GM21367 (cell line): ENCODE data around the gene SYTL5.

Experiments used
- ATAC-seq: cut with Tn5 transposase; IDR thresholded peaks from one replicate; pipeline ENCODE4 v1.9.1; 2021; ENCODE audit not compliant: unreplicated experiment

The SYTL5 gene

DNA sequence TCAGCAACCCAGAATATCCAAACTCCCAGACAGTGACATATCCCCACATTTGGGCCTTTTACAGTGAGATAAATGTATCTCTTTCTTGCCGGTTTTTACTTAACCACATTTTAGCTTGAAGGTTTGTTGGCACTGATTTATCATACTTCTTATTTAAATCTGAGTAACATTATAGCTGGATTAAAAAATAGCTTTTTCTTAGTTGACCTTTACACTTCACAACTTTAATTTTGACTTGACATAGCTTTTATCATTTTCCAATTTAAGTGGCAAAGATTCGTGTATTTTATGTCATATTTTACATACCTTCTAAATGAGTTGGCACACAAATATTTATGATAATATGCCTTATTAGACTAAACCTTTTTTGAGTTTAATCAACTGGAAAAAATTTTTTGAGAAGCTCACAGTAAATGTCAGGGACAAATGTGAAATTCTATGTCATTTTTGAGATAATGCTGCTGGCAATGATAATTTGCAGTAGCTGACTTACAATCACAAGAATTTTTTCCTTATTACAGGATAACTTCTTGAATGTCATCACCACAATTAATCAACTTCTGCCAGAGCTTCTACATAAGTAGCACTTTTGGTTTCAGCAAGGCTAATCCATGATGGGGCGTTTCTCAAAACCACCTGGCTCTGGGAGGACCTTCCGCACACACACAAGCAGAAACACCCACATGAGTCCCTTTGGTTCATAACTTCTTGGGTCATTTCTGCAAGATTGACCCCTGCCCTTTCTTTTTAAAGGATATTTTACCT, 80.3 kb downstream of the SYTL5 start:
- no peak for ATAC-seq

DNA sequence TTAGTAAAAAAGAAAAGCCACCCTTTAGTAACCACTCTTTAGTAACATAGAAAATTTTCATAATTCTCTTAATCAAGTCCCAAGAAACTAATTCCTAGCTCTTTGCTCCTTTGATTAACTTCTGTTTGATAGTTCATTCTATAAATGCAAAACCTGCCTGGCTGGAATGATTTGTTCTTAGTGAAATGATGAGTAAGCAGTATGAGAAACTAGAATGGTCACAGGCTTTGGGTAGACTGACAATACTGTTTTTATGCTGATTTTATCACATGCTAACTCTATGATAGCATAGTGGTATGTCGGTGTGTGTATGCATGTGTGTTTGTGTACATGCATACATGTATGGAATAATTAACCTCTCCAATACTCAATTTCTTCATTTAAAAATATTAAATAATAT, 81.2 kb downstream of the SYTL5 start:
- no peak for ATAC-seq

DNA sequence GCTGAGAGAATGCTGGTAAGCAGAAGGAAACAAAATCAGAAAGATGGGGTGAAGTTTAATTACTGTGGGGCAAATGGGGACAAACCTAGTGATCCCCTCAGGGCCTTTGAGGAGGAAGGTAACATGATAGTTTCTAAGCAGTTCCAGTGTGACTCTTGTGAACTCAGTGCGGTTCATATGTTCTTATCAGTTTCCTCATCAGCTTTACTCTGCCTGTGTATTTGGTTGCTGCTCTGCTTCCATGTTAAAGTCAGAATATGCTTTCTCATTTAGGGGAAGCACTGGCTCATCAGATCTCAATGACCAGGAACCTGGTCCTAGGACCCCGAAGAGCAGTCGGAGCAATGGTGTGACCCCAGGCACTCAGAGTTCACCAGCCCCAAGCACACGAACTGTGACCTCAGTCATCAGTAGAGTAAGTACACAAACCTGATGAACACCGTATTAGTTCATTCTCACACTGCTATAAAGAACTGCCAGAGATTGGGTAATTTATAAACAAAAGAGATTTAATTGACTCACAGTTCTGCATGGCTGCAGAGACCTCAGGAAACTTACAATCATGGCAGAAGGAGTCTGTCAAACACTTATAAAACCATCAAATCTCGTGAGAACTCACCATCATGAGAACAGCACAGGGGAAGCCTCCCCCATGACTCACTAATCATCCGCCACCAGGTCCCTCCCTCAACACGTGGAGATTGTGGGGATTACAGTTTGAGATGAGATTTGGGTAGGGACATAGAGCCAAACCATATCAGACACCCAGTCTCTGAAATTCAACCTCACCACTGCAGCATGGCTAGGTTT, 83.0 kb downstream of the SYTL5 start:
- ATAC-seq: no peak

DNA sequence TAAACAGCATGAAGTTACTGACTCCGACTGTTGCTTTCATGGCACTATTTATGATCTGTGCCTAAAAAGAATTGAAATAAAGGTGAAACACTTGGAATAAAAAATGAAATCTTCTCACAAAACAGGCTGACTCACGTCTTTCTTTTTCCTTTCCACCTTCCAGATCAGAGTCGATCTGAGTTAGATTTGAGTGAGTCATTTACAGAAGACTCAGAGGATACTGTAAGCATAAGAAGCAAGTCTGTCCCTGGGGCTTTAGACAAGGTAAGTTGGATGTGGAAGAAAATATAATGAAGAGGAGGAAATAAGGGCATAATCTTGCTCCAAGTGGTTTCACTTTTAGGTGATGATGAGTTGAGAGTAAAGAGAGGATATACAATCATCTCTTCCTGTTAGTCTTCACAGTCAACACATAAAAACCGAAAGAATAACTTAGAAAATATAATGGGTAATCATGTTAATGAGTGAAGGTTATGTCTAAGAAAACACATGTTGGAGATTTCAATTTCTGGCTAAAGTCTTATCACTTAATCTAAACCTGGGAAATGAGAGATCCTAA, 89.7 kb downstream of the SYTL5 start:
- no peak for ATAC-seq

DNA sequence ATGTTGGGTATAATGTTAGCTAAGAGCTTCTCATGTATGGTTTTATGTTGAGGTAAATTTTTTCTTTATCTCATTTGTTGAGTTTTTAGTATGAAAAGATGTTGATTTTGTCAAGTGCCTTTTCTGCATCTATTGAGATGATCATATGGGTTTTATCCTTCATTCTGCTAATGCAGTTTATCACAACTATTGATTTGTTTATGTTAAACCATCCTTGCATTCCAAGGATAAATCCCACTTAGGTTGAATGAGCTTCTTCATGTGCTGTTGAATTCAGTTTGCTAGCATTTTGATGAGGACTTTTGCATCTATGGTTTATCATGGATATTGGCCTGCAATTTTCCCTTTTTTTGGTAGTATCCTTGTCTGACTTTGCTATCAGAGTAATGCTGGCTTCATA, 93.3 kb downstream of the SYTL5 start:
- no peak for ATAC-seq

DNA sequence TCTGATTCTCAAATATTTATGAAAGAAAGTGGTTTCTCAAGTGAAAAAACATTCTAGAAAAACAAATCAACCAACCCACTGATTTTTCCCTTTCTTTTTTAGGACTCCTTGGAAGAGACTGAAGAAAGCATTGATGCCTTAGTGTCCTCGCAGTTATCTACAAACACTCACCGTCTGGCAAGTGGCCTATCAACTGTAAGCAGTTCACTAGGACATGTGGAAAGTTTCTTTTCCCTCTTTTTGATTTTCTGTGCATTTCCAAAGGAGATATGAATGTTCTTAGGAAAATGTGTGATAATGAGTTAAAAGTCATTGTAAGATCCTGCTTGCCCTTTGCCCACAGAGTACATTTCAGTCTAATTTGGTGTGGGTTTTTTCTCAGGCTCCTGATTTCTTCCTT, 95.9 kb downstream of the SYTL5 start:
- ATAC-seq: no peak

DNA sequence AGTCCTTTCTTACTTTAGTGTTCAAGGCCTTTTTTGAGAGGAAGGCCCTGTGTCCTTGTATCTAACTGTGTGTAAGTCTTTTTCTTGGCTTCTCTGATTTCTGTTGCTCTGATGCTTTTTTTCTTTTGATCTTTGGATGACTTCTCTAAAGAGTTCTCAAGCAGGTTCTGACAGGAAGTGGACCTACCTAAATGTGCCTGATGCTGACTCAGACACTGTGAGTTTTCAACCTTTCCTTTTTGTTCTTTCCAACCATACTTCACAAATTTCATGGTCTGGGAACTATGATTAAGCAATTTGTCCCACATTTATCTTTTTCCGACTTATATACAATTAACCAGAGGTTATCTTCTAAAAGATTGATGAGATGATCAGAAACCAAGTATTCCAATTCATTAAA, 96.5 kb downstream of the SYTL5 start:
- ATAC-seq: no peak

DNA sequence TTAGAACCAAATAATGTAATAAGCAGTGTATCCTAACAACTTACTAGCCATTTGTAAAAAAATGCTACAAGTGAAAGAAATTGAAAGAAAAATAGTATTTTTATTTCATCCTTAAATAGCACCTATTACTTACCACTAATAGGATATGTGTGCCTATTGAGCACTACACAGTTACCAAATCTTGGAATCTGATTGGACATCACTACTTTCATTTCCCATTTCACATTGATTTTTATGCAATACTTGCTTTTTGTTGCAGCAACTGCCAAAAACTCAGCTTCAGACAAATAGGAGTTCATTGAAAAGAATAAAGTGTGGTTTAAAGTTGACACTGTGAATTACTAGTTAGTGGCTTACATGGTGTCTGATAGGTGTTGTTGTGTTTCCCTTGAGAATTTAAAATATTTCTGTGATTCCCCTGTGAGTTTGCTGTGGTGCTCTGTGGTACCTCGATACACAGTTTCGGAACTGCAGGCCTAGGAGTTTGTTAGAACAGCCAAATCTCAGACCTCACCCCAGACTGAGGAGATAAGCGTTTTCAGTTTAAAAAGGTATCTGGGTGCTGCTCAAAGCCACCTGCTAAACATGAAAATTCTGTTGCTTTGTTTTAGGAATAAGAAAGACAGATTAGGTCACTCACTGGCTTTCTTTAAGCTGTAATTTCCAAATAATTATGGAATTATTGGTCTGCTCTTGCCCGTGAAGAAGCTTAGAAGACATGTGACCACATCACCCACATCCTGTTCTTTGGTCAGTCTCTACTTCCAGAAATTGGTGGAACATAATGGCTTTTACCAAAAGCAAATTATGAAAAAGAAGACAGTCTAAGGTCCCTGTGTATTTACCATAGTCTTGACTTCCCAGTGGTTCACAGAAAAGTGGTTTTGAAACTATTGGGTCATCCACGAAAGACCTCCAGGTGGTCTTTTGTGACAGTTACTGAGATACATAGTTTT, 97.8 kb downstream of the SYTL5 start:
- ATAC-seq: peak; percentile 81

DNA sequence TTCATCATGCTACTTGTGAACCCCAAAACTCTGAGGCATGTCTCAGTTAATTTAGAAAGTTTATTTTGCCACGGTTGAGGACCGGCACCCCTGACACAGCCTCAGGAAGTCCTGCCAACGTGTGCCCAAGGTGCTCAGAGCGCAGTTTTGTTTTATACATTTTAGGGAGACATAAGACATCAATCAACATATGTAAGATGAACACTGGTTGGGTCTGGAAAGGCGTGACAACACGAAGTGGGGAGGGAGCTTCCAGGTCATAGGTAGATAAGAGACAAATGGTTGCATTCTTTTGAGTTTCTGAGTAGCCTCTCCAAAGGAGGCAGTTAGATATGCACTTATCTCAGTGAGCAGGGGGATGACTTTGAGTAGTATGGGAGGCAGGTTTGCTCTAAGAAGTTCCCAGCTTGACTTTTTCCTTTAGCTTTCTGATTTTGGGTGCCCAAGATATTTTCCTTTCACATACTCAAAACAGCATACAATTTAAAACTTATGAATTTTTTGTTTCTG, 98.9 kb downstream of the SYTL5 start:
- no peak for ATAC-seq

DNA sequence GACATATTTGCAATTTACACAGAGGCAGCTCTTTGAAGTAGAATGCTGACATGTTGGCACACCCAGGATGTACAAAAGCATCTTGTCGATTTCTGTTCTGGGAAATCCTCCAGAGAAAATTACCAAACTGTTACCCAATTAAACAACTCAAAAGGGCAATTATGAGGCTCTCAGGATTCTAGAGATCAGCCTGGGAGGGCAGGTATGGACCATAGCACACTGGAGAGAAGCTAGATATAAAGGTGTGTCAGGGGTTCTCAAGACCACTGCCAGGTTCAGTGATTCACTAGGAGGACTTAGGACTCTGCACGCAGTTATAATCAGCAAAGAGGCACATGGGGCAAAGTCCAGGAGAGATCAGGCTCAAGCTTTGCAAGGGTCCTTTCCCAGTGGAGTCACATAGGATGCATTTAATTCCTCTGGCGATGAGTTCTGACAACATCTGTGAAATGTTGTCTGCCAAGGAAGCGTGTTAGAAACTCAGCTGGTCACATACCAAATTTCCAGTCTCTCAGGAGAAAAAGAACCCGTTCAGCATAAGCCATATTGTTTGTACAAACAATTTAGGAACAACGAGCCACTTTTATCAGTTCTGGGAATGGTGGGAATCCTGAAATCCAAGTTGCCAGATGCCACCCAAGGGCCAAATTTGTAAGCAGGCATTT, 100.8 kb downstream of the SYTL5 start:
- no peak for ATAC-seq

DNA sequence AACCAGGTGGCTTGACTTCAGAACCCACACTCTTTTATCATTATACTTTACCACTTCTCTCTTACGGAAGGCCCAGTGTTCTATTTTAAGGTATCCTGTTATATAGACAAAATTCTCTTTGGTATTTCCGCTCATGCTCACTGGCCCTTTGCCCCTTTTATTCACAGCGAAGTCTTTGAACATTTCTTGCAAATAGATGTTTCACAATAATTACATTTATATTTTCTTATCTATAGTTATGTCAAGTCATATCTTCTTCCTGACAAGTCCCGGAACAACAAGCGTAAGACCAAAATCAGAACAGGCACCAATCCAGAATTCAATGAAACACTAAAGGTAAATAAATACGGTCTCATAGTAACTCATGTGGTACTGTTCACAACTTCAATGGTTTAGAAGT, 102.0 kb downstream of the SYTL5 start:
- ATAC-seq: no peak

DNA sequence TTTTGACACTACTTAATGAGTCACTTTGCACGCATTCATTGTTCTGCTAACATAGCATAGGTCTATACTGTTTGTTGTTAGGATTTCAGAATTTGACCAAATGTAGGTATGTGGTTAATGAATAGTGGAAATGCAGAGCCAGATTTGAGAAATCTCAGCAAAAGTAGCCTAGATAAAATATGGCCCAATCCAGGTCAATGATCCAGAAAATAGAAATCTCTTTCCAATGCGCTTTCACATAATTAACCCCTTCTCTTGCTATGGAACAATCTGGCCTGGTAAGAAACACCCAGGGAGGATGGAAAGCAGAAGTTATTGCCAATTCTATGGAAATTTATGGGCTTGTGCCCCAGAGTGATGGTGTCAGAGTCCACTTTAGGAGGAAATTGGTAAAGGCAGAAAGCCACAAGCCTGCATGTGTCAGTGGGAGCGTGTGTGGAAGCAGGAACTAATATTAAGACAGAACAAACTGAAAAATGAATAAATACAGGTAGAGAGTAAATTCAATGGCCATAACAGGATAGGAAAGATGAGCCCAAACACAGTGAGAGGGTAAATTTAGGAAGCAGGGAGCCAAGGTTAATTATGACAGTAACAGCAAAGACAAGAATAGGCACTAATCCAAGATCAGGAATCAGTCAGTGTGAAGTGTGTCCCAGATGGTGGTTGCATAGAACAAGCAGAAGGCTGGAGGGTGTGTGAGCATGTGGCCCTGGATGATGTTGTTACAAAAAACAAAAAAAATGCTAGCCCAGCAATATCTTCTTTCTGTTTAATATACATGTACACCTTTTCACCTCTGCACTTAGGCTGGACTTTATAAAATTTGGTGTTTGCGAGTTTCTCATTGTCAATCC, 102.9 kb downstream of the SYTL5 start:
- ATAC-seq: no peak

DNA sequence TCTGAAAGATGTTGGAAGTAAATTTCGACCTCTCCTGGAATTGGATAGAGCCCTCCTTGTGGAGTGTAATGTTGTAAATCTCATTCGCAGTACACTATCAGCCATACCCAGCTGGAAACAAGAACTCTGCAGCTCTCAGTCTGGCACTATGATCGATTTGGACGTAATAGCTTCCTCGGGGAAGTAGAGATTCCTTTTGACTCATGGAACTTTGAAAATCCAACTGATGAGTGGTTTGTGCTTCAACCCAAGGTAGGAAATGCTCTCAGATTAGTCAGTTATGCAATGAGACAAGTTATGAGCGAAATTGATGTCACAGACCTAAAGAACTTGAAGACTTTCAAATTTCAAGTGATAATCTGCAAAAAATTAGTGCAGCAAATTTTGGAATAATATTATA, 103.9 kb downstream of the SYTL5 start:
- no peak for ATAC-seq

DNA sequence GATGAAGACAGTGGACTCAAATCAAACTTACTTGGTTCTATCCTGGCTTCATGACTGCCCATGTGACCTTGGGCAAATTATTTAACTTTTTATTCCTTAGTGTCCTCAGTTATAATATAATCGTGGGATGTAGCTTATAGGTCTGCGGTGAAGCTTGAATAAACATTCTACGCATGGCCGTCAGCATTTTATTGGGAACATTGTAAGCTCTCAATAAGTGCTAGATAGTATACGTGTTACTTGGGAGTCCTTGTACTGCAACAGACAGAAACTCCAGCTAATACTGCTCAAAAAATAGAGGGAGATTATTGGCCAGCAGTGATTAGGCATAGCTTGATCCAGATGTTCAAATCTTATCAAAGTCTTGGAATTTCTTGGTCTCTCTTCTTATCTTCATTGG, 104.8 kb downstream of the SYTL5 start:
- ATAC-seq: no peak

DNA sequence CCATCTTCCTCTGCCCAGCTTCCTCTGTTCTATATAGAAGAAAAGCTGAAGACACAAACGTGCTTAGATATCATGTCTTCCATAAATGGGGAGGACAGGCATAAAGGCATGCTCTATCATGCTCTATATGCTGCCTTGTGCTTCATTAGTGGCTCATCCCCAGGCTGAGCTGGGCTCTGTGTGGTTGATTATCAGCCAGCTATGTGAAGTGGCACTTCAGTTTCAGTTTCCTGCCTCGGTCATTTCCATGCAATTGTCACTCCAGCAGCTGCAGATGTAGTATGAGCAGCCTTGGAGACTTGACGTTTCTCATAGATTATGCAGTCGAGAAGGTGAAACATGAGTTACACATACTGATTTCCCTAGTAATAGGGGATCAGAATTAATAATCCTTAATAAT, 106.2 kb downstream of the SYTL5 start:
- peak; percentile 60 for ATAC-seq

DNA sequence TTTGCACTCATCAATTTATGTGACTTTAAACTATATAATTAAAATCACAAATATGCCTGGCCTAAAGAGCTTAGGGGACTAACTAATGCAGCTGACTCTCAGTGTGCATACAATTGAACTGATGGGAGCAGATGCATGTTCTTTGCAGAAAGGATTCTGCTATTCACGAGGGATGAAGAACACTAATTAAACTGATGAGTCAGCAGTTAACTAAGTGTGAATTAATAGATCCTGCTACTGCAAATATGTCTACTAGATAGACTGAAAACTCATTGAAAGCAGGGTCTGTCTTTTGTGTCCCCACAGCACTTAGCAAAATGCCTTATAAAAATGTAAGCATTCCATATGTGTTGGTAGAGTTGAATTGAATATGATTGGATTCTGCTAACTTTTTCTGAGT, 110.4 kb downstream of the SYTL5 start:
- ATAC-seq: no peak

DNA sequence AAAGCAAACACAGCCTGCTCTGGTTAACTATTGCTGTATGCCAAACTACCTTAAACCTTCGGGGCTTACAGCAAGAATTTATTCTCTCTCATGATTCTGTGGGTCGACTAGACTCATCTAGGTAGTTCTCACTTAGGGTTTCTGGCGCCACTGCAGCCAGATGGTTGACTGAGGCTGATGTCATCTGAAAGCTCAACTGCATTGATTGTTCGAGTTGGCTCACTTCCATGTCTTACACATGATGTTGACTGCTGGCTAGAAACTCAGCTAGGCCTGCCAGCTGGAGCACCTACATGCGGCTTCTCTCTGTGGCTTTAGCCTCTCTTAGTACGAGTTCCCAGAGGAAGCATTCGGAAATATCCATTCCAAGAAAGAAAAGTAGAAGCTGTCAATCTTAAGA, 111.1 kb downstream of the SYTL5 start:
- ATAC-seq: no peak

DNA sequence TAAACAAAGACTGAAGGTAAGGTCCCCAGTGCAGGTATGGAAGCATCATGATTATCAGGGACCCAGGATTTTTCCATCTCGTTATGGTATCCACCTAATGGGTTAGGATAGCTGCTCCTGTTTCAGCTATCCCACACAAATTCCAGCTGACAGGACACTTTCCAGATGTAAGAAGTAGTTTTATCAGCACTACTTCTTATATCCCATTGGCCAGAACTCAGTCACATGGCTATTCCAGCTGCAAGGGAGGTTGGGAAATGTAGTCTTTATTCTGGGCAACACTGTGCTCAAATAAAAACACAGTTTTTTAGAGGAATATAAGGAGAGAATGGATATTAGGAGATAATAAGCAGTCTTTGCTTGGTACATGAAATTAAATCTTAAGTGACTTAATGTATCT, 117.6 kb downstream of the SYTL5 start:
- ATAC-seq: no peak

DNA sequence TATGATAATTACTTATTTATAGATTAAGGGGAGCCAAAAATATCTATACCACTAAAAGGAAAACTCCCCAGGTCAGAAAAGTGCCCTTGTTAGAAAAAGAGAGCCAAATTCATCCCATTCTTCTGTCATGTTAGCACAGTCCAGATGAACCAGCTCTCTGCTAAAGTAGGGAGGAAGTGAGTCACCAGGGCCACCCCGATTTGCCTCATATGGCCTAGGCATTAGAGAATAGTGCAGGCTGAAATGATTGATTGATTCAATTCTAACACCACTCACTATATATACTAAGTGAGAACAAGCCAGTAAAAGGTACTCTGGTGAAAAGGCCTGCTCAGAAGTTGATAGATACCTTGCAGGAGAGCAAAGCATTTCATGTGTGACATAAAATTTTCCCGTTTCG, 119.8 kb downstream of the SYTL5 start:
- no peak for ATAC-seq
